Prostate gland (tissue), 2 donors: ENCODE data around the gene MYOCD. TPM values are rescaled to one million over a fixed set of nuclear protein-coding genes. Genes with fewer than 3 reads are reported as not detected.

Source experiments
- DNase-seq: peaks from one replicate; pipeline ENCODE4 v3.0.0-alpha.2; 2019; ENCODE audit warnings: low spot score
- H3K27ac ChIP-seq, 2 donors: fragments of 200-600 bp; sonication (generic); 2 replicates each; pipeline ENCODE4 v1.5.1; 2017 to 2019
- H3K27me3 ChIP-seq: fragments of 200-600 bp; sonication (generic); replicated peaks from 2 replicates; pipeline ENCODE4 v1.5.1; 2019; ENCODE audit not compliant: insufficient read depth
- H3K36me3 ChIP-seq, 2 donors: fragments of 200-600 bp; sonication (generic); 1 replicate in 1 of 2; 2 replicates in 1 of 2; pipeline versions ENCODE4 v1.5.1 to v1.8.1; 2017 to 2019
- H3K4me1 ChIP-seq: fragments of 200-600 bp; sonication (generic); replicated peaks from 2 replicates; pipeline ENCODE4 v1.5.1; 2019
- H3K4me3 ChIP-seq, 2 donors: fragments of 200-600 bp; sonication (generic); 2 replicates each; pipeline ENCODE4 v1.5.1; 2017 to 2019
- H3K9me3 ChIP-seq: fragments of 200-600 bp; sonication (generic); 2 replicates; pipeline ENCODE4 v1.5.1; 2017
- POLR2A ChIP-seq: fragments of 450-650 bp; IDR thresholded peaks from one replicate; pipeline ENCODE4 v1.6.1; 2016; ENCODE audit warnings: antibody characterized with exemption, mild to moderate bottlenecking
- POLR2AphosphoS5 ChIP-seq: sonication (generic); formaldehyde crosslinking; IDR thresholded peaks from one replicate; pipeline ENCODE4 v1.6.1; 2017; ENCODE audit warnings: antibody characterized with exemption
- WGBS: methylation state at CpG from one replicate; pipeline ENCODE4 v1.1.5; 2018; 5-methylcytosine and 5-hydroxymethylcytosine counted together
- intact Hi-C: fragments of 100-400 bp; cut with DNase I; formaldehyde crosslinking; loops from one replicate; pipeline ENCODE4 v1.14.2; 2022
- total RNA-seq, 2 donors: library from RNA; depleted of rRNA; stranded (reverse); fragments of >200 nt; gene quantifications; one replicate each; pipeline ENCODE4 v1.1.0, GENCODE V29; 2016
- TF ChIP-seq, protein P1 (sequence below), 4 experiments: fragments of 200-600 bp in 2 of 4; fragments of 450-650 bp in 2 of 4; sonication (generic) in 2 of 4; IDR thresholded peaks; 1 replicate in 3 of 4; 2 replicates in 1 of 4; pipeline ENCODE4 v1.5.1; 2016 to 2019; ENCODE audit warnings: antibody characterized with exemption in 4 of 4, mild to moderate bottlenecking in 2 of 4, moderate library complexity in 2 of 4

Gene MYOCD
- total RNA-seq, 2 donors from 2014 or later: 8.5 to 43.8 TPM

DNA sequence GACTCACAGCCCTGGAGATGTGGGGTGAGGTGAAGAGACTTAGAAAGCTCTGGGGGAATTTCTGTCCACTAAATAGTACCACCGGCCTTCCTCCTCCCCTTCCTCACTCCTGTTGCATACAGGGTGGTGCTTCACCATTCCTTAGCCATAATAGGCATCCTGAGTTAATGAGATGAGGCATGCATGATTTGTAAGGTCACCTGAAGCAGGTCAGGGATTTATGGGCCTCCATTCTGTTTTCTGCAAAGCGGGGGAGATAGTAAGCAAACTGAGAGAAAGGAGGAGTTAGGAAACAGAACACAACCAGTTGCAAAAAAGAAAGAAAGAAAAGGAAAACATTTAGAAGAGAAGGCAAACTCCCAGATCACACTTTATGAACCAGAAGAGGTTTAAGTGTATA lies 9.3 kb upstream of the MYOCD start:
- DNase-seq: no peak
- H3K9me3 ChIP-seq: no peaks in the 10 kb centered on the region
- TF ChIP-seq POLR2A (no peak), POLR2AphosphoS5 (no peak)
- TF ChIP-seq, protein P1, sequence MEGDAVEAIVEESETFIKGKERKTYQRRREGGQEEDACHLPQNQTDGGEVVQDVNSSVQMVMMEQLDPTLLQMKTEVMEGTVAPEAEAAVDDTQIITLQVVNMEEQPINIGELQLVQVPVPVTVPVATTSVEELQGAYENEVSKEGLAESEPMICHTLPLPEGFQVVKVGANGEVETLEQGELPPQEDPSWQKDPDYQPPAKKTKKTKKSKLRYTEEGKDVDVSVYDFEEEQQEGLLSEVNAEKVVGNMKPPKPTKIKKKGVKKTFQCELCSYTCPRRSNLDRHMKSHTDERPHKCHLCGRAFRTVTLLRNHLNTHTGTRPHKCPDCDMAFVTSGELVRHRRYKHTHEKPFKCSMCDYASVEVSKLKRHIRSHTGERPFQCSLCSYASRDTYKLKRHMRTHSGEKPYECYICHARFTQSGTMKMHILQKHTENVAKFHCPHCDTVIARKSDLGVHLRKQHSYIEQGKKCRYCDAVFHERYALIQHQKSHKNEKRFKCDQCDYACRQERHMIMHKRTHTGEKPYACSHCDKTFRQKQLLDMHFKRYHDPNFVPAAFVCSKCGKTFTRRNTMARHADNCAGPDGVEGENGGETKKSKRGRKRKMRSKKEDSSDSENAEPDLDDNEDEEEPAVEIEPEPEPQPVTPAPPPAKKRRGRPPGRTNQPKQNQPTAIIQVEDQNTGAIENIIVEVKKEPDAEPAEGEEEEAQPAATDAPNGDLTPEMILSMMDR (IDR thresholded peaks at IDR 0.05): no peak
- no peak overlapping the region for H3K4me3 ChIP-seq
- no peaks in the 10 kb centered on the region for H3K36me3 ChIP-seq
- intact Hi-C loops: no loop called here
- no peaks in the 10 kb centered on the region for H3K4me1 ChIP-seq
- H3K27me3 ChIP-seq: no peaks in the 10 kb centered on the region
- 76% methylated on average over 2 of the region's 2 CpGs for WGBS
- H3K27ac ChIP-seq: no peak overlapping the region

DNA sequence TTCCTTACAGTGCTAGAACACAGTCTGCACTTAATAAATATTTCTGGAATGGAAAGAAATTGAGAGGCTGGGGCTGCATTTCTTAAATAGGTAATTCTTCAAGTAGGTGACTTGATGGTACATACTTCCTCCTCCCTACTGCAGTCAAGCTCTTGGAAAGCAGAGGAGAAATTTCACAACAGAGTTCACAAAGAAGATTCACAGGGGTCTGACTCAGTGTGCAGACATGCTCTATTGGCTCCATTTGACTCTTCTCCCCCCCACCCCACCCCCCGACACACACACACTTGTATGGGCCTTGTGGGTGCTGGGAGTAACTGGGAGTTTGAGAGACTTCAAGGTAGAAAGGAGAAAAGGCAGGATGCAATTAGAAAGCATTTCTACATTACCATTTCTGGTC lies 6.2 kb upstream of the MYOCD start:
- 67% methylated on average over 1 of the region's 1 CpG for WGBS
- no peak for DNase-seq

DNA sequence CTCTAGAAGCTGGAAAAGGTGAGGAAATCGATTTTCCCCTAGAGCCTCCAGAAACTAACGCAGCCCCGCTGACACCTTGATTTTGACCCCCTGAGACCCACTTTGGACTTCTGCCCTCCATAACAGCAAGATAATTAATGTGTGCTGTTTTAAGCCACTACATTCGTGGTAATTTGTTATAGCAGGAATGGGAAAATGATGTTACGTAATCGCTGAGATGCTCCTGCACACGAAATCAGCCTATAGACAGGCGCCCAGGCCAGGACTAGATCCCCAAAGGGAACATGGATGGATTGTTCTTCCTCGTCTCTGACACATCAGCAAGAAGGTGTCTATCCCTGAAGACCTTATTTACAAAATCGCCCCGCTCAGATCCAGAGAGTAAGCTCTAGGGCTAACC lies 1.4 kb upstream of the MYOCD start:
- Histone ChIP-seq H3K36me3 (no peaks in the 10 kb centered on the region), H3K9me3 (no peaks in the 10 kb centered on the region), H3K4me3 (no peak overlapping the region), H3K27ac (no peak overlapping the region), H3K27me3 (peaks cover 3% of the 10 kb centered on the region), H3K4me1 (no peaks in the 10 kb centered on the region)
- TF ChIP-seq POLR2AphosphoS5: no peak
- TF ChIP-seq, protein P1 (IDR thresholded peaks at IDR 0.05): no peak
- TF ChIP-seq POLR2A: no peak
- WGBS: 65% methylated on average over 11 of the region's 11 CpGs
- DNase-seq: no peak
- intact Hi-C loops: loop anchor here (10.0 kb wide), 1 partner anchor 341 kb away; no protein-coding TSS in a partner anchor

More for the DNA sequence above, 6.2 kb upstream of the MYOCD start:
- no peaks in the 10 kb centered on the region for H3K4me1 ChIP-seq
- H3K27me3 ChIP-seq: peaks cover 3% of the 10 kb centered on the region
- no peak overlapping the region for H3K27ac ChIP-seq
- TF ChIP-seq POLR2AphosphoS5 (no peak), POLR2A (no peak)
- TF ChIP-seq, protein P1 (IDR thresholded peaks at IDR 0.05): no peak
- intact Hi-C loops: no loop called here
- H3K9me3 ChIP-seq: no peaks in the 10 kb centered on the region
- H3K4me3 ChIP-seq: no peak overlapping the region
- H3K36me3 ChIP-seq: no peaks in the 10 kb centered on the region

DNA sequence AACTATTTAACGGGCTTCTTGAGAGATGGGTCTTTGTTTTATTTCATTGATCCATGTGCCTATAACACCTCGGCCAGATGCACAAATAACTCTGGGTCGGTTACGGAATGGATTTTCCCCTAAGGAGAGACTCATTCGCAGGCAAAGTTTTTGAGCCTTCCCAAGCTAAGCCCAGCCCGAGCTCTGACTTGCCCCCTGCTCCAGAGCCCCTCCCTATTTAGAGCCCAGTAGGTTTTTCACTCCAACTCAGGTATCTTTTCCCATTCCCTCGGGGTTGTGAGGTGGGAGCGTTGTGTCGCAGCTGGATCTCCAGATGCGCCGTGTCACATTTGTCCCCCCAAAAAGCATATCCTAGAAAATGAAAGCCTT lies 812 bp upstream of the MYOCD start:
- H3K9me3 ChIP-seq: no peaks in the 10 kb centered on the region
- no peak for TF ChIP-seq POLR2AphosphoS5
- TF ChIP-seq POLR2A: no peak
- TF ChIP-seq, protein P1 (IDR thresholded peaks at IDR 0.05): no peak
- H3K27ac ChIP-seq: peak overlapping the region; percentile 56 to 64
- no peak for DNase-seq
- no peaks in the 10 kb centered on the region for H3K36me3 ChIP-seq
- intact Hi-C loops: loop anchor here (5.0 to 10.0 kb wide), 2 partner anchors 77 to 340 kb away; no protein-coding TSS in a partner anchor
- peaks cover 3% of the 10 kb centered on the region for H3K27me3 ChIP-seq
- WGBS: 4% methylated on average over 11 of the region's 11 CpGs
- peak overlapping the region; percentile 32 to 49 for H3K4me3 ChIP-seq
- no peaks in the 10 kb centered on the region for H3K4me1 ChIP-seq

DNA sequence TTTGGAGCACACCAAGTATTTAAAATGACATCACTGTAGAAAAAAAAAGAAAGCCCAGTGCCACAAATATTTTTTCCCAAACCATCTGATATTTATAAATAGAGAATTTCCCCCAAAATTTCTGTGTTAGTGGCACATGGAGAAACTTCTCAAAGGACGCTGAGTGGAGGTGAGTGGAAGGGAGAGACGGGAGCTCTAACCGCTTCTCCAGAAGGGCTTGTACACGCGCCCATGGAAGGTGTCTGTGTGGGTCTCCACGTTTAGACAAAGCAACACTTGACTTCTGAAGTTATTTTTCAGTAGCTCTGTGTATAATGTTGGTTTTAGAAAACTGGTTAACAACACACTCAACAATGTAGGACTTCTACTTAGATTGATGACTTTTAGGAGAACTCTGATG lies 1.0 kb downstream of the MYOCD start:
- DNase-seq: no peak
- WGBS: 68% methylated on average over 6 of the region's 6 CpGs
- intact Hi-C loops: loop anchor here (1.0 to 10.0 kb wide), 5 partner anchors 76 to 486 kb away; no protein-coding TSS in a partner anchor
- Histone ChIP-seq H3K36me3 (no peaks in the 10 kb centered on the region), H3K9me3 (no peaks in the 10 kb centered on the region), H3K27ac (peak overlapping the region; percentile 38 to 56), H3K4me3 (peak overlapping the region; percentile 32 to 49), H3K4me1 (no peaks in the 10 kb centered on the region), H3K27me3 (peaks cover 3% of the 10 kb centered on the region)
- TF ChIP-seq POLR2AphosphoS5 (no peak), POLR2A (no peak)
- TF ChIP-seq, protein P1 (IDR thresholded peaks at IDR 0.05): no peak
